ENCODE measurements around the gene SLC25A38. TPM values are rescaled to one million over a fixed set of nuclear protein-coding genes. Genes with fewer than 3 reads are reported as not detected.

Gene SLC25A38
- total RNA-seq, 2 donors from 2014 or later: 17.5 to 28.8 TPM

DNA sequence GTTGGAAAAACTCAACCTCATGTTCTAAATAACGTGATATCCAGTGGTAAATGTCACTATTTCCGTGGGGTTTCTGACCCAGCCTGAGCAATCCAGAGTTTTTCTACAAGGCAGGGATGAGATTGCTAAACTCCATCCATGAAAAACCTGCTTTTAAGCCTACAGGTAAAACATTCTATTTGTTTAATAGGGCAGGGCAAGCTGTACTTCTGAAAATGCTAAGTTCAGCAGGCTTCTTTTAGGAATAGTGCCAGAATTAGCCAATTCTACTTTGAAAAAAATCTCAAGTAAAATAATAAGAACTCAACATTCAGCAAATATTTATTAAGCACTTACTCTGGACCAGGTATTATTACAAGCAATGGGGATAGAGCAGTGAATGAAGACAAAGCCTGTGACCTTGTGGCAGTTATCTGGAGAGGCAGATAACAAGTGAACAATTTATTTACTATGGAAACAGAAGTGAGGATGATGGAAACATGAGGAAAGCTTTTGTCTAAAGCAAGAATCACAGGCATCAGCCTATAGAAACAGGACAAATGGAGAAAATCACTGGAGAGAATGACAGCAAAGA is 36.7 kb downstream of the SLC25A38 start:
- no peak overlapping the region for H3K27ac ChIP-seq
- WGBS, 2 donors: 68 to 83% methylated on average over 2 of the region's 2 CpGs
- peaks cover 3% of the 10 kb centered on the region for H3K4me1 ChIP-seq
- DNase-seq (no peak), ATAC-seq (no peak)
- TF ChIP-seq, protein P1, sequence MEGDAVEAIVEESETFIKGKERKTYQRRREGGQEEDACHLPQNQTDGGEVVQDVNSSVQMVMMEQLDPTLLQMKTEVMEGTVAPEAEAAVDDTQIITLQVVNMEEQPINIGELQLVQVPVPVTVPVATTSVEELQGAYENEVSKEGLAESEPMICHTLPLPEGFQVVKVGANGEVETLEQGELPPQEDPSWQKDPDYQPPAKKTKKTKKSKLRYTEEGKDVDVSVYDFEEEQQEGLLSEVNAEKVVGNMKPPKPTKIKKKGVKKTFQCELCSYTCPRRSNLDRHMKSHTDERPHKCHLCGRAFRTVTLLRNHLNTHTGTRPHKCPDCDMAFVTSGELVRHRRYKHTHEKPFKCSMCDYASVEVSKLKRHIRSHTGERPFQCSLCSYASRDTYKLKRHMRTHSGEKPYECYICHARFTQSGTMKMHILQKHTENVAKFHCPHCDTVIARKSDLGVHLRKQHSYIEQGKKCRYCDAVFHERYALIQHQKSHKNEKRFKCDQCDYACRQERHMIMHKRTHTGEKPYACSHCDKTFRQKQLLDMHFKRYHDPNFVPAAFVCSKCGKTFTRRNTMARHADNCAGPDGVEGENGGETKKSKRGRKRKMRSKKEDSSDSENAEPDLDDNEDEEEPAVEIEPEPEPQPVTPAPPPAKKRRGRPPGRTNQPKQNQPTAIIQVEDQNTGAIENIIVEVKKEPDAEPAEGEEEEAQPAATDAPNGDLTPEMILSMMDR (IDR thresholded peaks at IDR 0.05): no peak
- no peak for TF ChIP-seq POLR2A (IDR thresholded peaks at IDR 0.05)
- H3K36me3 ChIP-seq (replicated peaks in 1 of 2; ENCODE audit: insufficient read depth in 1 of 2, low read depth in 2 of 2): no peaks in the 10 kb centered on the region
- intact Hi-C loops (cut with DNase I): no loop called here
- no peaks in the 10 kb centered on the region for H3K9me3 ChIP-seq
- no peaks in the 10 kb centered on the region for H3K27me3 ChIP-seq
- no peak overlapping the region for H3K4me3 ChIP-seq

DNA sequence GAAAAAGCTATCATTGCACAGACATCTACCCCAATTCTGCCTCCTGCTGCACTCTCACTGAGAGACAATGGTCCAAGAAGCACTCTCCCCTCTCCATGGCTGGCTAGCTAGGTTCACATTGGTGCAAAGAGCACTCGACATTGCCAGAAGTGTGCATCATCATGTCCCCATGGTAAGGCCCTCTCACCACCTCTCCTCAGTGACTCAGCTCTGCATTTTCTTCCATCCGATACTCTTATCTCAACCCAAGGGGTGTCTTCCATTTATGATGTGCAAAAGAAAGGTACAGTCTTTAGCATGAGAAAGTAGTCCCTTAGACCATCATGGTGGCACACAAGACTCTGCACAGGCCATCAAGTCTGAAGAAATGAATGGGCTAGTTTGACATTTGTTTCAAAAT is 37.4 kb downstream of the SLC25A38 start:
- WGBS, 2 donors: 82 to 96% methylated on average over 2 of the region's 2 CpGs
- Histone ChIP-seq H3K4me3 (no peak overlapping the region), H3K9me3 (no peaks in the 10 kb centered on the region), H3K4me1 (peaks cover 3% of the 10 kb centered on the region), H3K27me3 (no peaks in the 10 kb centered on the region), H3K27ac (no peak overlapping the region), H3K36me3 (replicated peaks in 1 of 2; ENCODE audit: insufficient read depth in 1 of 2, low read depth in 2 of 2) (no peaks in the 10 kb centered on the region)
- ATAC-seq: no peak
- DNase-seq: no peak
- intact Hi-C loops (cut with DNase I): no loop called here
- TF ChIP-seq POLR2A (IDR thresholded peaks at IDR 0.05): no peak

DNA sequence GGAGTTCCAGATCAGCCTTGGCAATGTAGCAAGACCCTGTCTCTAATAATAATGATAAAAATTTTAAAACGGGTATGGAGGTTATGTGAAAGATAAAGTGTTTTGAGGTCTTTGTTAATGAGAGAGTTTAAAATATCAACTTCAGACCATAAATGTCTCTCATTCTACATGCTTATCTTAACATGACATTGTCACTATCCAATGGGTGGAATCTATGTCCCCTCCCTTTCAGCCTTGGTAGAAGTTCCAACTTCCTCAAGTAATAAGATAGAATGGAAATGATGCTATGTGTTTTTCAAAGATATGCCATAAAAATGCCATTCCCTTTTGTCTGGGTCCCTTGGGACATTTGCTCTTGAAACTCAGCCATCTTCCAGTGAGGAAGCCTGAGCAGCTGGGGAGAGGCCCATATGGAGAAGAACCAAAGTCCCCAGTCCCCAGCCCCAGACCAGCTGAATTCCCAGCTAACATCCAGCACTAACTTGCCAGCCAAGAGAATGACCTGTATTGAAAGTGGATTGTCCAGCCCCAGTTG is 40.3 kb downstream of the SLC25A38 start:
- 67 to 70% methylated on average over 1 of the region's 1 CpG for WGBS, 2 donors
- ATAC-seq (no peak), DNase-seq (no peak)
- no peaks in the 10 kb centered on the region for H3K9me3 ChIP-seq
- H3K4me1 ChIP-seq: no peaks in the 10 kb centered on the region
- intact Hi-C loops (cut with DNase I): no loop called here
- no peak overlapping the region for H3K4me3 ChIP-seq
- no peaks in the 10 kb centered on the region for H3K27me3 ChIP-seq
- no peak overlapping the region for H3K27ac ChIP-seq
- TF ChIP-seq, protein P1 (IDR thresholded peaks at IDR 0.05): no peak
- TF ChIP-seq POLR2A (IDR thresholded peaks at IDR 0.05): no peak
- no peaks in the 10 kb centered on the region for H3K36me3 ChIP-seq (replicated peaks in 1 of 2; ENCODE audit: insufficient read depth in 1 of 2, low read depth in 2 of 2)

DNA sequence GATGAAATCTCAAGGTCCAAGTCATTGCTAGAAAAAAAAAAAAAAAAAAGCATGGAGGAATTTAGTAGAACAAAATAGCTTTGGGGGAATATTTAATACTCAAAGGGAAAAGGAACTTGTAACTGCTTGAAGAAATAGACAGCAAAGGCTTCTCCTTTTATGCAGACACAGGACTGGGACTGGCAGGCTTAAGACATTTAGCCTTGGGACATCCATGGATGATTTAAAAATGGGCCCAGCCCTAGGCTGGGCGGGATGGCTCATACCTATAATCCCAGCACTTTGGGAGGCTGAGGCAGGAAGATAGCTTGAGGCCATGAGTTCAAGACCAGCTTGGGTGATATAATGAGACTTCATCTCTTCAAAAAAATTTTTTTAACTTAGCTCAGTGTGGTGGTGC is 43.1 kb downstream of the SLC25A38 start:
- ATAC-seq: no peak
- Histone ChIP-seq H3K4me1 (no peaks in the 10 kb centered on the region), H3K36me3 (replicated peaks in 1 of 2; ENCODE audit: insufficient read depth in 1 of 2, low read depth in 2 of 2) (no peaks in the 10 kb centered on the region), H3K27ac (no peak overlapping the region), H3K4me3 (no peak overlapping the region), H3K27me3 (no peaks in the 10 kb centered on the region), H3K9me3 (no peaks in the 10 kb centered on the region)
- intact Hi-C loops (cut with DNase I): no loop called here
- TF ChIP-seq, protein P1 (IDR thresholded peaks at IDR 0.05): no peak
- no peak for TF ChIP-seq POLR2A (IDR thresholded peaks at IDR 0.05)
- 0 to 27% methylated on average over 1 of the region's 1 CpG for WGBS, 2 donors
- no peak for DNase-seq

DNA sequence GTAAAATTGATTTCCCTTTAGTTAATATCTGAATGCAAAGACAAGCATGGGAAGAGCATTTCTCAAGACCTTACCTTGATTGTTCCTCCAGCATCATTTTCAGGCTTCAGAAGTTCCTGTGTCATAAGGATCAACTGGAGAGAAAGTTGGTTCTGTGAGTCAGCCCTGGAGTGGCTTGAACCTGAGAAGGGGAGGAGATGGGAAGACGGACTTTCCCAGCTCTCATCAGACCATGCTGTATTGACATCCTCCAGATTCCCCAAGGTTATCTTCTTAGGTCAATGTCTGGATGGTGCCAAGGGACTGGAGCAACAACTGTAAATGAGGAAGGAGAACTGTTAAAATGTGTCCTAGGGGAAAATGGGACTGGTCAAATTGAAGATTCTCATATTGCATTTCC is 44.3 kb downstream of the SLC25A38 start:
- TF ChIP-seq POLR2A (IDR thresholded peaks at IDR 0.05): no peak
- TF ChIP-seq, protein P1 (IDR thresholded peaks at IDR 0.05): no peak
- intact Hi-C loops (cut with DNase I): no loop called here
- H3K36me3 ChIP-seq (replicated peaks in 1 of 2; ENCODE audit: insufficient read depth in 1 of 2, low read depth in 2 of 2): no peaks in the 10 kb centered on the region
- ATAC-seq: no peak
- DNase-seq: no peak
- no peak overlapping the region for H3K4me3 ChIP-seq
- no peak overlapping the region for H3K27ac ChIP-seq
- H3K27me3 ChIP-seq: no peaks in the 10 kb centered on the region
- H3K4me1 ChIP-seq: no peaks in the 10 kb centered on the region
- 70 to 80% methylated on average over 1 of the region's 1 CpG for WGBS, 2 donors
- H3K9me3 ChIP-seq: no peaks in the 10 kb centered on the region
